H1 (cell line): ENCODE data around the gene WDR37. TPM values are rescaled to one million over a fixed set of nuclear protein-coding genes. Genes with fewer than 3 reads are reported as not detected.

Experiments
- RNF2 ChIP-seq: fragments of 200-900, 300-1000 bp; sonication (generic); IDR thresholded peaks from 2 replicates; pipeline ENCODE4 v1.7.1; 2016; ENCODE audit warnings: borderline replicate concordance, low read depth, mild to moderate bottlenecking, antibody characterized with exemption, low read length; ENCODE audit not compliant: poor library complexity, severe bottlenecking; ENCODE audit errors: missing control alignments
- SP1 ChIP-seq: IDR thresholded peaks from 2 replicates; pipeline ENCODE4 v1.6.1; 2011; ENCODE audit warnings: low read depth, low read length
- polyA plus RNA-seq, 7 experiments: library from polyadenylated mRNA; depleted of rRNA in 3 of 7; stranded (reverse) in 5 of 7; unstranded in 2 of 7; fragments of >200 nt in 5 of 7; fragments of 200-250 nt in 2 of 7; gene quantifications; 1 replicate in 5 of 7; 2 replicates in 1 of 7; 4 replicates in 1 of 7; pipeline versions ENCODE4 v1.2.1 to v1.2.3, GENCODE V29; 2011 to 2013; ENCODE audit warnings: missing spikeins in 2 of 7, mixed read lengths in 2 of 7
- total RNA-seq: library from RNA; stranded (reverse); fragmentation: NEBNext Ultra II Directional; extraction: Animal tissue kit (Norgen Biotek cat#: 25700); gene quantifications from 2 replicates; pipeline ENCODE4 v1.2.1, GENCODE V29; 2021
- TF ChIP-seq, protein P1 (sequence below): IDR thresholded peaks from 2 replicates; pipeline ENCODE4 v1.6.1; 2012; ENCODE audit warnings: inconsistent platforms

The WDR37 gene
- total and polyA plus RNA-seq, 2 of the 8 experiments (the other 6 are each of a cell fraction or from before 2014, with no cell fraction given), result 9.6 to 12.0 TPM

DNA sequence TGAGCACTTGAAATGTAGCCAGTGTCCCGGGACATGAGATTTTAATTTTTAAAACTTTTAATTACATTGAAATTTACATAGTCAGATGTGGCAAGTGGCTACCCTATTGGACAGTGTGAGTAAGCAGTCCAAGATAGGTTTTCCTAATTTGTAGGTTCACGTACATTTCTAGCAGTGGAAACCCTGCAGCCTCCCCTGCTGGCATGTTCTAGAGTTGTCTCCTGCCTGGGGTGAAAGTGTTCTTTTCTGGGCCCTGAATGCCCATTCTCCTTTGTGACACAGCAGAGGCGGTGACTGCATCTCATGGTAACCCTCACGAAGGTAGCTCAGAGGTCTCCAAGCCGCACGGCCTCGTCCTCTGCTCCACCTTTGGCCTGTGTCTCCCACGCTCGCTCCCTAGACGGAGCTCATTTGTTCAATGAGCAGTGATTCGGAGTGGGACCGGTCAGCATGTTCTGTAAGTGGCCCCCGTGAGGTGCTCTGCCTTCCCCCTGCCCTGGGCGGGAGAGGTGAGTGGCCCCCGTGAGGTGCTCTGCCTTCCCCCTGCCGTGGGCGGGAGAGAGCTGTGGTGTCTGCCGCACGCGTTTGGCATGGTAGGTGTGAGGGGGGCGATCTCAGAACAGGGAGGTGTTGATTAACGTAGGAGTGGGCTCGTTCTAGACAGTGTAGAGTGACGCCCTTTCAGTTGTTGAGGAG, 18.0 kb downstream of the WDR37 start (continued):
- TF ChIP-seq RNF2, result no peak
- TF ChIP-seq, protein P1, sequence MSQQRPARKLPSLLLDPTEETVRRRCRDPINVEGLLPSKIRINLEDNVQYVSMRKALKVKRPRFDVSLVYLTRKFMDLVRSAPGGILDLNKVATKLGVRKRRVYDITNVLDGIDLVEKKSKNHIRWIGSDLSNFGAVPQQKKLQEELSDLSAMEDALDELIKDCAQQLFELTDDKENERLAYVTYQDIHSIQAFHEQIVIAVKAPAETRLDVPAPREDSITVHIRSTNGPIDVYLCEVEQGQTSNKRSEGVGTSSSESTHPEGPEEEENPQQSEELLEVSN, result no peak
- TF ChIP-seq SP1, result no peak
